ENCODE measurements around the gene HKDC1.
"Not testable (repeated sequence)": the region's sequence is repeated elsewhere in the genome, so short reads cannot be mapped to it uniquely, and the experiment has no call there.

The HKDC1 gene

DNA sequence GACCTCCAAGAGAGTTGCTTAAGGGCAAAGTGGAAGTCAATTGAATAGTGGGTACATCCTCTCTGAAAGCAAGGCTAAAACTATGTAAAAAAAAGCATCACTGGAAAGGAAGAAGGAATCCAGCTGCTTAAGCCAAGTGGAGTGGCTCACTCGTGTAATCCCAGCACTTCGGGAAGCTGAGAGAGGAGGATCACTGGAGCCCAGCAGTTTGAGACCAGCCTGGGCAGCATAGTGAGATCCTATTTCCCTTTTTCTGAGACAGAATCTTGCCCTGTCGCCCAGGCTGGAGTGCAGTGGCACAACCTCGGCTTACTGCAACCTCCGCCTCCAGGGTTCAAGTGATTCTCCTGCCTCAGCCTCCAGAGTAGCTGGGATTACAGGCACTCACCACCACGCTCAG is 64.3 kb downstream of the HKDC1 start:
- DNase-seq, result not testable (repeated sequence)

DNA sequence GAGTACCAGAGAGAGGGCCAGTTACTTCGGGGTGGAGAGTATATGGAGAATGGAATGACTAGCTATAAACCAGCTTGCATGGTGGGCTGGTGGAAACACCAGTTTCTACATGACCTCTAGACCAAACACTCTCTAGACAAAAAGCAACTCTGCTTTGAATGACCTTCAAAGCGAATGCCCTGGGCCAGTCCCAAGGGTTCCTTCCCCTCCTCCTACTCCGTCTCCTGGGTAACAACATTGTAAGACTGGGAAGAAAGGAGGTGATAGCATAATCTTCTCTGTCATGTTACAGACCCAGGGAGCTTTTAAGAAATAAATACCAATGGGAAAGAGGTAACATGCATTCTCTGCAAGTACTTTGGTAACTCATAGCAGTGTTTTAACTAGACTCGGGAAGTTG is 65.6 kb downstream of the HKDC1 start:
- no peak for DNase-seq

DNA sequence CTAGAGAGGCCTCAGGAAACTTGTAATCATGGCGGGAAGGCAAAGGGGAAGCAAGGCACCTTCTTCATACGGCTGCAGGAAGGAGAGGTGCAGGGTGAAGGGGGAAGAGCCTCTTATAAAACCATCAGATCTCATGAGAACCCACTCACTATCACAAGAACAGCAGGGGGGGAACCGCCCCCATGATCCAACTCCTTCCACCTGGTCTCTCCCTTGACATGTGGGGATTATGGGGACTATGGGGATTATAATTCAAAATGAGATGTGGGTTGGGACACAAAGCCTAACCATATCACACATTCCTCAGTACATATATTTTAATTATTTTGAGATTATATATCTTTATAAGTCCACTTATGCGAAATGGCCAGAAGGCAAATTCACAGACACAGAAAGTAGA is 67.0 kb downstream of the HKDC1 start:
- DNase-seq, result no peak

DNA sequence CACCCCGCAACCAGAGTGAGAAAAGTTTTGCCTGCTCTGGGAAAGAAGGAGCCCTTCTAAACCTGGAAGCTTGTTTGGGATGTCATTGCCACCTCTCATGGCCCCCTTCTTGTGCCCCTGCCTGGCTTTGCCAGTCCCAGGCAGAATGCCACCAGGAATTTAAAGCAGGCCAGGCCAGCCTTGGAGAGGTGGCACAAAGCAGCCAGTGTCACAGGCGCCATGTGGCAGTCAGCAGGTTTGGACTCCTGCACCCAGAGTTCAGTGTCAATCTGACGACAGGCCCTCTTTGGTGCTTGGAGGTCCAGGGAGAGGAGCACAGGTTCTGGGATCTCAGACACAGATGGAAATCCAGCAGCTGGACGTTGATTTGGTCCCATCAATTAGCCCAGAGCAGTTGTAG is 70.9 kb downstream of the HKDC1 start:
- no peak for DNase-seq

DNA sequence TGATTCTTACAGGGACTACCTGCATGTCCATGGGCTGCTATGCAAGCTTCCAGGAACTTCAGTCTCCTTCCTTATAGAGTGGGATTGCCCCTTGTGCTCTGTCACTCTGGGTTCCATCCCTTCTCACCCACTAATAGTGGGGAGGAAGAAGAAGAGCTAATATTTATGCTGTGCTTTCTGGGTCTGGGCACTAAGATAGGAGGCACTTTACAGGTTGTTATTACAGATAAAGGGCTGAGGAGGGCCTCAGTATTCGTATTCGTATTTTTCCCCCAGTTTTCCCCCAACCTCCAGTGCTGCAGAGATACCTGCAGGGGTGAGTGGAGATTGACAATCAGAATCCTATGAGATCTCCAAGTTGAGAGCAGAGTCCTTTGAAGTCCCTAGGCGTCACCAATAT is 72.3 kb downstream of the HKDC1 start:
- no peak for DNase-seq

DNA sequence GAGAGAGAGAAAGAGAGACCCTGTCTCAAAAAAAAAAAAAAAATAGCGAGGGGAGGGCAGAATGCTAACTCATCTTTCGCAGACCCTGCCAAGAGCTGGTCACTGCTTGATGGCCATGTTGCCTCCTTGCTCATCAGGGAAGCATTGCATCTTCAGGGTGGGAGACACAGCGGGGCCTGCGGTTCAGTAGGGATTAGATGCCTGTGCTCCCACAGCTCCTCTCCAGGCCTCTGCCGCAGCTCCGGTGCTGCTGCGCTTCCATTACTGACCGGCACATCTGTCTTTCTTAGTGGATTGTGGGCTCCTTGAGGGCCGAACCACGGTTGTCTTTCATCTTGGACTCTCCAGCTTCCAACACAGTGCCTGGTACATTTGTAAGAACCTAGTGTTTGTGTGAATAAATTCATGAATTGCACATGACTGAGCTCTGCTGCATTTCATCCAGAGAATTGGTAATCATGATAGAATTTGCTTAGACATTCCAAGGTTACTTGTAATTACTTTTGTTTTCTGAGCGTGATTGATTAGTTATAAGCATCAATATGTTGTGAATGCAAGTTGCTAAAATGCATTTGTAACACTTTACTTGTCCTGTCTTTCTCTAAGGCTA is 75.0 kb downstream of the HKDC1 start:
- DNase-seq, result no peak

DNA sequence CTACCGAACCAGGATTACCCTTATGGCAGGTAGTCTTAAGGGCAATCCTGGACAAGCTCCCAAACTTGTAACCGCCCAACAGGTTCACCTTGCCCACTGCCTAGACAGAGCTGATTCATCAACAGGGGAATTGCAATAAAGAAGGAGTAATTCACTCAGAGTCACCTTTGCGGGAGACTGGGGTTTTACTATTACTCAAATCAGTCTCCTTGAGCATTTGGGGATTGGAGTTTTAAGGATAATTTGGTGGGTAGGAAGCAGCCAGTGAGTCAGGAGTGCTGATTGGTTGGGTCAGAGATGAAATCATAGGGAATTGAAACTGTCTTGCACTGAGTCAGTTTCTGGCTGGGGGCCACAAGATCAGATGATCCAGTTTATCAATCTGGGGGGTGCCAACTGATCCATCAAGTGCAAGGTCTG is 83.5 kb downstream of the HKDC1 start:
- no peak for DNase-seq

DNA sequence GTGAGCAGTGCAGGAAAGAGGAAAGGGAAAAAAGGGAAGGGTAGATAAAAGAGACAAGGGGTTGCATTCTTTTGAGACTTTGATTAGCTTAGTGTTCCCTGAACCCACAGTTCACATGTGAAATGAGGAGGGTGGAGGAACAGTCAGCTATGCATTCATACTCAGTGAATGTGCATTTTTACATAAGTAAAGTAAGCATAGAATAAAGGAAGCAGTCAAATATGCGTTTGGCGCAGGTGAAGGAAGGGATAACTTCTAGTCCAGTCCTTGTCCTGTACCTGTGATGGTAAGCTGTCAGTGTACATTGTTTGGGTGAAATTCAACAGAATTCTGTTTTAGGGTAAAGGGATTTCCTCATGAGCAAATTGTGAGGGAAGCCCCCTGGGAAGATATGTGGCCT is 86.3 kb downstream of the HKDC1 start:
- no peak for DNase-seq

DNA sequence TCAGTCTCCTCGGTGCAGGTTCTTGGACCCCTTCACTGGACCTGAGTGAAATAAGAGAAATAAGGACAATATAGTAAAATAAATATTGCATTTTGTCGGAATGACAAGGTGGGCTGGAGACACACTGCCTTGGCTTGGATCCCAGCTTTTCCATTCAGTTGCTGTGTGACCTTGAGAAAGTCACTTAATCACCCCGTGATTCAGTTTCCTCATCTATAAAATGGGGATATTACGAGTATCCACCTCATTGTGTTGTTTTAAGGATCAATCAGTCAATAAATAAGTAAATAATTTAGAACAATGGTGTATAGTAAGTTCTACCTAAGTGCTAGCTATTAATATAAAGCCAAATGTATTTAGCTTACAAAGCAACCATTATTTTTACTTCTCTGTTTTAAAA is 87.3 kb downstream of the HKDC1 start:
- DNase-seq, result no peak

DNA sequence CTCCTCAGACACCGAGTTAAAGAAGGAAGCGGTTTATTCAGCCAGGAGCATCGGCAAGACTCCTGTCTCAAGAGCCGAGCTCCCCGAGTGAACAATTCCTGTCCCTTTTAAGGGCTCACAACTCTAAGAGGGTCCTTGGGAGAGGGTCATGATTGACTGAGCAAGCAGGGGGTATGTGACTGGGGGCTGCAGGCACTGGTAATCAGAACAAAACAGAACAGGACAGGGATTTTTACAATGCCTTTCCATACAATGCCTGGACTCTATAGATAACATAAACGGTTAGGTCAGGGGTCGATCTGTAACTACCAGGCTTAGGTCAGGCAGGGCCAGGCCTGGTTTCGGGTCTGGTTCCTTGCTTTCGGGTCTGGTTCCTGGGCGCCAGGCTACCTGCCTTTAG is 88.2 kb downstream of the HKDC1 start:
- not testable (repeated sequence) for DNase-seq

DNA sequence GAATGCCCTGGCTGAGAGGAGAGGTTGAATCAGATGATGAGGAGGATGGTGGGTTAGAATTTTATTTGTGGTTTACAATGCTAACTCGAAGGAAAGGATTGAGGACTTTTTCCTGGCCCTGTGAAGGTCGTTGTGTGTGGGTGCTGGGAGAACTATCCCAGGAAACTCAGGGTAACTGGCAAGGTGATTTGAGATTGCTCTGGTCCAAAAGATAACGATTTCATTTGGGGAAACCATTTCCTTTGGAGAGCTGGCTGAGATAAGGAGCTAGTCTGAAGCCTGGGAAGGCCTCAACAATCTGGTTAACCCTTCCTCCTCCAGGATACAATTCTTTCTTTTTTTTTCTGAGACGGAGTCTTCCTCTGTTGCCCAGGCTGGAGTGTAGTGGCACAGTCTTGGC is 91.2 kb downstream of the HKDC1 start:
- no peak for DNase-seq

DNA sequence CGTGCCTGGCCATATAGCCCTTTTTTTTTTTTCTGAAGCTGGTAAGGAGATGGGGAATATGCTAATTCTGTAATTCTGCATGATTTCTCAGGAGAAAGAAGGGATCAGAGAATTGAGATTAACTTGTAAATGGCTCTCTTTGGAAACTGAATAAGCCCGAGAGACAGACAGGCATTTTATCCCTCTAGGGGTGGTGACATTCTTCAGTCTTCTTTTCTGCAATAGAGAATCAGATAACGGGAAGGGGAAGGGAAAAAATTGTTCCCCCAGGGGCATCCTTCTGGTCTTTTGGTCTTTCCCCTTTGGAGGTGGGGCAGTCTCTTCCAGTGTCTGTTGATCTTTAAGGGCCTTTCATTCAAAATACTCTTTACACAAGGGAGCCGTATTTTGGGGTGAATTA is 92.4 kb downstream of the HKDC1 start:
- DNase-seq, result no peak

DNA sequence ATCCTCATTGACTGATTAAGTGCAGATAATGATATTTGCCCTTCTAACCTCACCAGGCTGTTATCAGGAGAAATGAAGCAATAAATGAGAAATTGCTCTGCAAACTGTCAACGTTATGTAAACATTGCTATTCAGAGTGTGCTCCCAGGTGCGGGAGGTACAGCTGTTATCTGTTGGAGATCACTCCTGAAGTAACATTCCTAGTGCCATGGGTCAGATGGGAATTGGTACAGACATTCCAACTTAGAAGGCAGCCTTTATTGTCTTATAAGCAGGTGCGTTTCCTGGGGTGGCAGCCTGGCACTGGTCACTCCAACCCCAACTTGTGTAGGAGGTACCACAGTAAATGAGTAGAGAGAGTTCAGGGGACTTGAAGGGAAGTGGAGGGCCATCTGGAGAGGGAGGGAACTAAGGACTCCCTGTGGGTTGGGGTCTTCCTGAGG is 95.0 kb downstream of the HKDC1 start:
- DNase-seq, result no peak

DNA sequence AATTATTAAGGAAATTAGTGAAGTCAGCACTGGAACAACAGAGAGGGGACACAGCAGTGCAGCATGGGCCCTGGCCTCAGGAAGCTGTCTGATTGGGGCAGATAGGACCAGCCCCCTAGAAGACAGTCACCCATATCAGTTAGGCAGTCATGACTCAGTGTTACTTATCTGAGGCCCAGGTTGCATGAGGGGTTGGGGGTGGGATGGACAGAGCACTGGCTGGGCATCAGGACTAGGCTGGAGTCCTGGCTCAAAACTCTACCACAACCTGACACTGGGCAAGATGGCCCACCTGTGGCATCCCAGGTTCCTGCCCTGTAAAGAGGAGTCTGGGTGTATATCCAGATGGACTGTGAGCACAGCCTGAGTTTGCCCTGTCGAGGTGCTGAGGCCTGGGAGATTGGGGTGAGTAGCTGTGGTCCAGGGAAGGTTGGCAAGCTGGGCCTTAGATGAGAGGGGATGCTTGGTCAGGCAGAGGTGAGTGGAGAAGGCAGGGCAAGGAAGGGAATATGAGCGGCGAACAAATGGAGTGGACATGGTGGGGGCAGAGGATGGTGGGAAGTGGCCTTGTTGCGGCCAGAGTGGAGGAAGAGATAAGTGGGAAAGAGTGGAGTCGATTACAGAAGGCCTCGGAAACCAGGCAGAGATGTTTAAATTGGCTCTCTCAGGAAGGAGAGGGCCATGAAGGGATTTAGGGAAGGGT is 95.6 kb downstream of the HKDC1 start:
- no peak for DNase-seq

DNA sequence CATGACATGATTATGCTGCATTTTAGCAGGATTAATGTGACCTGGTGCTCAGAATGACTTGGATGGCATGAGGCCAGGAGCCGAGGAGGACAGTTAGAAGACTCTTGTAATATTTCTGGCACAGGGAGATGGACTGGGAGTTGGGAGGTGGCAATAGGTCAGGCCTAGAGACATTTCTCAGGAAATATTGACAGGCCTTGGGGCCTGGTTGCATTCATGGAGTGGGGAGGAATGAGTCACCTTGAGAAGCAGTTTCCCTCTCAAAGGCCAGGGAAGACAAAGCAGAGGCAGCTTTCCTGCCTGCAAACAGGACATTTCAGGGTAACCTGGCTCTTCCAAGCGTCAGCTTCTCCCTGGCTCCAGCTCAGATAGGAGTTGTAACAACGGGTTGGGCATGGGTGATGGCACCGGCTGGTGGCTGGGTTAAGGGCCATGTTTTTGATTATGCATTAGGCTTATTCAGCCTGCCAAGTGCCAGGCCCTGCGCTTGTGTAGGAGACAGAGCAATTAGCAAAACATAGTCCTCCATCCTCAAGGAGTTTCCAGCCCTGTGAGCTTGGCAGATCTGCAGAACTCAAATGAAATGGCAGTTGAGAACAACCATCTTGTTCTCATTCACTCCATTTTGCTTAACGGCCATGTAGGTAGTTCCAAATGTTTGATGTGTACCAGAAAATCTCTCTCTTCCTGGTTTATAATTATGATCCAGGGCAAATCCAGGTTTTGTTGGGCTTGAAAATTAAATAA is 96.4 kb downstream of the HKDC1 start:
- no peak for DNase-seq

All from stimulated activated CD4-positive, alpha-beta T cell treated with anti-CD3 and anti-CD28 coated beads, Interleukin-4, amount 100 ng/mL, for 4 hours (primary cell).